GM19023 (cell line): Measurements from ENCODE around the gene ITSN1.

ENCODE experiments used
- ATAC-seq: cut with Tn5 transposase; IDR thresholded peaks from one replicate; pipeline ENCODE4 v1.9.1; 2021; ENCODE audit warnings: mild to moderate bottlenecking, moderate library complexity; ENCODE audit not compliant: unreplicated experiment

The ITSN1 gene

GRCh38 chr21:33881689-33882440 is 239.6 kb downstream of the ITSN1 start:
- no peak for ATAC-seq

GRCh38 chr21:33883118-33883517 is 240.8 kb downstream of the ITSN1 start:
- no peak for ATAC-seq

- no peak for ATAC-seq
Measured at GRCh38 chr21:33884376-33885171, 242.3 kb downstream of the ITSN1 start.

DNA sequence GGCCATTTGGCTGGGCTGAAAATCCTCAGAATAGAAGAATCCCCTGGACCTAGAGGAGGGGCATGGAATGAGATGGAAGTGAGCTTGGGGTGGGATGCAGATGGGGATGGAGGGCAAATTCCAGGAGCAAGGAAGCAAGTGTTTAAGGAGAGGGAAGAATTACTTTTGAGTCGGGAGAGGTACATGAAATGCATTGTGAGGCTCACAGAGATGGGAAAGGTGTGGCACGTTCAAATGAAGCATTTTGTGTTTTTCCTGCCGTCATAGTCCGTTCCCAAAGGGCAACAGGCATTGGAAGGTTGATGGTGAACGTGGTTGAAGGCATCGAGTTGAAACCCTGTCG is 242.8 kb downstream of the ITSN1 start:
- ATAC-seq = no peak

DNA sequence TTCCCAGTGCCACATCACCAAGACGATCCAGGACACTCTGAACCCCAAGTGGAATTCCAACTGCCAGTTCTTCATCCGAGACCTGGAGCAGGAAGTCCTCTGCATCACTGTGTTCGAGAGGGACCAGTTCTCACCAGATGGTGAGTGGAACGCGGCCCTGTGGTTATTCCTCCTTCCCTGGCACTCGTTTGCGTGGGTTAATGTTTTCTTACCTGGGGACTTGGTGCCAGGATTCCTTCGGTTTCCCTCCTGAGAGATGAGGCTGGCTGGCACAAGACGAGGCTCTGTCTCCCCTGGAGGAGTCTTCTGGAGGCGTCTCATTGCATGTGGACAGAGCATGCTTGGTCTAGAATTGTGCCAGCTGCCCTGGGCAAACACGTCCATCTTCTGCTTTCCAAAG is 244.0 kb downstream of the ITSN1 start:
- ATAC-seq = no peak

DNA sequence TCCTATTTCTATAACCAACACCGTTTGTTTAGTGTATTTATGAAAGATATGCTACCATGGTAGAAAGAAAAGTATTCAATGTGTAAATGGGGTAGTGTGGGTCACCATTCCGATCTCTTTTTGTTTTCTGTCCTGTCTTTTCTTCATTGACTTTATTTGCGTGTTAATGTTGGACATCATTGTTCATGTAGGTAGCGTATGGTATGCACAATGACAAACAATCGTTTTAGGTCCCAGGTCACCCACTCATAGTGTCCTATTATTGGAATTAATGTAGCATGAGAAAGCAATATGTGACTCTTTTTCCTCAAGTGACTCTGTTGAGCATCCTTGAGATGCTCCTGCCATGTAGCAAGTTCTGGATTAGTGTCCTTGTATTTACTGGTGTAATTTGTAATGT is 247.9 kb downstream of the ITSN1 start:
- no peak for ATAC-seq

GRCh38 chr21:33892853-33893252 is 250.6 kb downstream of the ITSN1 start:
- no peak for ATAC-seq

DNA sequence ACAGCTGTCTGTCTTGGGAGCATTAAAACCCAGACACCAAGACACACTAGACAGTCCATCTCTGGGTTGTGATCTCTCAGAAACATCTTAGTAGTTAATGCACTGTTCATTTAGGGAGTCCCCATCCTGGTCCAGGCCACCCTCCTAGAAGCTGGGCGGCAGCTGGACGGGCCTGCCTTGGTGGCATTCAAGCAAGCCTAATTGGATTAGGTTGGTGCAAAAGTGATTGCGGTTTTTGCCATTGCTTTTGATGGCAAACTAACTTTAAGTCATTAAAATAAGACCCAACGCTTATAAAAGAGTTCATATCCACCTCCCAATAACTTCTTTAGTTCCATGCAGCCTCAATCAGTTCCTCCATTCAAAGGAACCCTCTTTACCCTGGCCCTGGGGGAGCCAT is 251.6 kb downstream of the ITSN1 start:
- no peak for ATAC-seq

DNA sequence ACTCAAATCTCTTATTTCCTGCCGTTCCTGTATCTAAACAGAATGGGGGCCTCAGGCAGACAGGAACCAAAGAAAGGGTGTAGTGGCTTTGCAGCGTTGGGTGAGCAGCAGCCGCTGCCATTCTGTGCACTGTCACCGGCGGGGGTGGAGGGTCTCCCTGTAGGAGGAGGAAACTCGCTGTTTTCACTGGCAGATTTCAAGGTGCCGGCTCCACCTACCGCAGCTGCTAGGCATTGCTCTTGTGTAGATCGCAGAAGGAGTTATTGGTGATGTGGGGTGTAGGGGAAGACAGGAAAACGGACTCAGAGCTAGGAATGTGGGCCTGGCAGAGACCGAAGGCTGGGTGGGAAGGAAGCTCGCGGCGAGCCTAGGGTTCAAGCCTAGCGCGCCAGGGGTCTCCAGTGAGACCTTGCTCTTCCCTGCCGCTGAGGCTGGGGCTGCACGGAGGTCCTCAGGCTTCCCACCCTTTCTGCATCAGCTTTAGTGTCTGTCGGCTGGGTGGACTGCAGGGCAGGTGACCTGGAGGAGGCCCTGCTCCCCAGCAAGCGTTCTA is 252.5 kb downstream of the ITSN1 start:
- ATAC-seq = no peak

GRCh38 chr21:33895356-33895755 is 253.1 kb downstream of the ITSN1 start:
- ATAC-seq = no peak

- no peak for ATAC-seq
Measured at GRCh38 chr21:33896691-33897090, 254.4 kb downstream of the ITSN1 start.

- no peak for ATAC-seq
Measured at GRCh38 chr21:33897098-33897497, 254.8 kb downstream of the ITSN1 start.

DNA sequence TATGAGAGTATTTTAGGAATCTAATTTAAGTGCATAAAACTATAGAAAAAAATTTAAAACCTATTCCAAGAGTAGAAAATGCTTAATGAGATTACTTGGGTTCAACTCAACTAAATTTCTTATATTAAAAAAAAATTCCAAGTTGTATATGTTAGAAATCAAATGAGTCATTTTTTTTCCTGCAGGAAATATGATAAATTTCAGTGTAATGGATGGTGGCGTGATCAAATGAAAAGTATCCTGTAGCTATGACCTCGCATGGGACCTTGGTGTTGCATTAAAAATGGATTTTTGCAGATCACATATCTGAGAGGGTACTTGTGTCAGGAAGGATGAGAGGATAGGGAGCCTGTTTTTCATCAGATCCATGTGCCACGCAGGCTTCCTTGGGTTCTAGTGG is 255.4 kb downstream of the ITSN1 start:
- ATAC-seq = no peak

- no peak for ATAC-seq
Measured at GRCh38 chr21:33898586-33898985, 256.3 kb downstream of the ITSN1 start.

- ATAC-seq = no peak
Measured at GRCh38 chr21:33899199-33899598, 256.9 kb downstream of the ITSN1 start.

GRCh38 chr21:33901412-33902288 is 259.3 kb downstream of the ITSN1 start:
- ATAC-seq = no peak

DNA sequence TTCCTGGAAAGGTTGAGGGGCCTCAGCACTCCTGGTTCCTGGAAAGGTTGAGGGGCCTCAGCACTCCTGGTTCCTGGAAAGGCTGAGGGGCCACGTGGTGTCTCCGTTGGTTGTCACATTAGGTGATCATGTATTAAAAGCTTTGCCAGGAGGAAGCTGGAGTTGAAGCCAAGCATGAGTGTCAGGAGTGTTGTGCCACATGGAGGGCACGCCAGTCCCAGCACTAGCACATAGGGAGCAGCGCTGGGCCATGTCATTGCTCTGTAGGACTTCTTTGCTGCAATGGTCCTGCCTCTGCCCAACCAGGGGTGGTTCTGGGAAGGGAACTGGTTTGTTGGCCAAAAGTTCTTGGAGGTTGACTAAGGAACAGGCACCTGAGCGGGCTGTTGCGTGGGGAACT is 260.0 kb downstream of the ITSN1 start:
- no peak for ATAC-seq

- no peak for ATAC-seq
Measured at GRCh38 chr21:33904041-33904440, 261.7 kb downstream of the ITSN1 start.

DNA sequence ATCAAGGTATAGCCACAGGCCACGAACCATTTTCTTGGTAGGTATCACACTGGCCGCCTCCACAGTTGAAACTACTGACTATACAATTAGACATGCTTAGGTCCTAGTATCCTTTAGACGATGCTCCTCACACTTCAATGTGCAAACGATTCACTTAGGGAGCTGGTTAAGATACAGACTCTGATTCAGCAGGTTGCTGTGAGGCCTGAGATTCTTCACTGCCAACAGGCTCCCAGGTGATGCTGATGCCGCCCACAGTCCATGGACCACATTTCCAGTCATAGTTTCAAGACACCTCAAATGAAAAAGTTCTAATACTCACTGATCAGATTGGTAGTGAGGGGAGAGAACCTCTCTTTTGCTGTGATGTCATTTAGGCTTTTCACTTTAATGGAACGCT is 266.5 kb downstream of the ITSN1 start:
- ATAC-seq = no peak

GRCh38 chr21:33909756-33910155 is 267.5 kb downstream of the ITSN1 start:
- no peak for ATAC-seq

- ATAC-seq = no peak
Measured at GRCh38 chr21:33914188-33914587, 271.9 kb downstream of the ITSN1 start.
